ENCODE data around the gene PLD3.
"Not testable (repeated sequence)": the region's sequence is repeated elsewhere in the genome, so short reads cannot be mapped to it uniquely, and the experiment has no call there.

The PLD3 gene

GRCh38 chr19:40392894-40393517, 44.5 kb downstream of the PLD3 start:
- no peak for DNase-seq

DNA sequence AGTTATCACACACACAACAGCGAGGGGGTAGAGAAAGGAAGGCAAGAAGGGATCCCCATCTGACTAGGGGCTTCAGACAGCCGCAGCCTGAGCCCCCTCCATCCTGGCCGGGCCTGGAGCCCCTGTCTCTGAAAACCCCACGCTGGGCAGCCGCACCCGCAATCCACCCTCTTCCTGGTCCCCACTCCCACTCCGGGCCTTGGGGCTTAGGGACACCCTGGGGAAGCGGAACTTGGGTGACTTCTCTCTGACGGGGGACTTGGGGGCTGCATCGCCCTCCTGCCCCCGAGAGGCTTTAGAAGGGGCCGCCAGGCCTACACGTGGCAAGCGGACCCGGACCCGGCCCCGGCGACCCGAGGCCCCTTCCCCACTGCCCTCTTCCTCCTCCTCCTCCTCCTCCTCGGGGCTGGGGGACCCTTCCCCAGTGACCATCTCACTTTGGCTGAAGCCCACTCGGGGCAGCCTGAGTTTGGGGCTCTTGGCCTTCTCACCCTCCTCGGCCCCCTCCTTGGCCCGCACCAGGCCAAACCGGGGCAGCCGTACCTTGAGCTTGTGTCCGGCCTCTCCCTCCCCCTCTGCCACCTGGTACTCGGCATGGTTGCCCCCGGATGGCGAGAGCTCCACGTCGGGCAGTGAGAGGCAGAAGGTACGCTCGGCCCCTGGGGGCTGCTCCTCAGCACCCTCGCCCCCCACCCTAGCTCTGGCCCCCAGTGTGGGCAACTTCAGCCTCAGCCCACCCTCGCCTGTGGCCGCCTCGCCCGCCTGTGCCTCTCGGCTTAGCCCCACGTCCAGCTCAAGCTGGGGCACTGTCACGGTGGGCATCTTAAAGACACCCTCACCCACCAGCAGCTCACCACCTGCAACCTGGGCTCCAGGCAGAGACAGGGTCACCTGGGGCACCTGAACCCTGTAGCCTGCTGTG, 45.7 kb downstream of the PLD3 start:
- DNase-seq = no peak

GRCh38 chr19:40394816-40395210, 46.3 kb downstream of the PLD3 start:
- no peak for DNase-seq

DNA sequence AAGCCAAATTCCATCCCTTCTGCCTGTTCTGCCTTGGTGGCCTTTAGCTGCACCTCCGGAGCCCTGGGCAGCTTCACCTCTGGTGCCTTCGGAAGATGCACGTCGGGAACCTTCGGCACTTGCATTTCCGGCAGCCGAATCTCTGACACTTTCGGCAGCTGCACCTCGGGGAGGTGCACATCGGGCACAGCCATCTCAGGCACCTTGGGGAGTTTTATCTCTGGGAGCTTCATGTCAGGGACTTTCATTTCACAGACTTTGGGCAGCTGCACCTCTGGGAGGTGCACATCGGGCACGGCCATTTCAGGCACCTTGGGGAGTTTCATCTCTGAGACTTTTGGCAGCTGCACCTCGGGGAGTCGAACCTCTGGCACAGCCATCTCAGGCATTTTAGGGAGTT, 47.5 kb downstream of the PLD3 start:
- DNase-seq = no peak

- DNase-seq = no peak
Observed at GRCh38 chr19:40396886-40397567, 48.5 kb downstream of the PLD3 start.

- no peak for DNase-seq
Observed at GRCh38 chr19:40397568-40397906, 49.0 kb downstream of the PLD3 start.

- peak; percentile 7 for DNase-seq
Observed at GRCh38 chr19:40398417-40399131, 50.1 kb downstream of the PLD3 start.

DNA sequence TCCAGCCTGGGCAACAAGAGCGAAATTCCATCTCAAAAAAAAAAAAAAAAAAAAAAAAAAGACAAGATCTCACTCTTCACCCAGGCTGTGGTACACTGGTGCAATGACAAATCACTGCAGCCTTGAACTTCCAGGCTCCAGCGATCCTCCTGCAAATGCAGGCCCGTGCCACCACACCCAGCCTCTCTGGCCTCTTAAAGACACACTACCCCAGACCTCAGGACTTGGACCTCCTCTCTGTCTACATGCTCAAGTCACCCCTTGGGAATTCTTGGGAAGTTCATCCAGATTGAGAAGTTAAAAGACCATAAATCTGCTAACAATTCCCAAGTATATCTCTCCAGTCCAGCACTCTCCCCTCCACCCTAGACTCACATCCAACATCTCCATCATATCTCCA, 52.1 kb downstream of the PLD3 start:
- no peak for DNase-seq

- peak; percentile 30 for DNase-seq
Observed at GRCh38 chr19:40403262-40403984, 54.9 kb downstream of the PLD3 start.

- no peak for DNase-seq
Observed at GRCh38 chr19:40407714-40408597, 59.5 kb downstream of the PLD3 start.

GRCh38 chr19:40408598-40408925, 60.1 kb downstream of the PLD3 start:
- DNase-seq = not testable (repeated sequence)

DNA sequence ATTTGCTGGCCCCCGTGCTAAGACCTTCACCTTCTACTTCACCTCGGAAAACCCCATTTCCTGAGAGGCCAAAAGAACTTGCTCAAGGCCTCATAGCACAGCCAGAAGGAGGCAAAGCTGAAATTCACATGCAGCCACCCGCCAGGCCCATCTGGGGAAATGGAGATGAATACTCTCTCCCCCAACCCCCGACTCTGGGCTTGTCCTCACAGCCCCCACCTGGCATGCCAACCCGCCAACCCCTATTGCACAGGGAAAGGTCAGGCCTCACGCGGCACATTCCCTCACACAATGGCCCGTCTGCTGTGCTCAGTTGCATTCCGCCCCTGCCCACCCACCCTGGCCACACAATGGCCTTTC, 61.5 kb downstream of the PLD3 start:
- no peak for DNase-seq

- DNase-seq = no peak
Observed at GRCh38 chr19:40411125-40411842, 62.8 kb downstream of the PLD3 start.

DNA sequence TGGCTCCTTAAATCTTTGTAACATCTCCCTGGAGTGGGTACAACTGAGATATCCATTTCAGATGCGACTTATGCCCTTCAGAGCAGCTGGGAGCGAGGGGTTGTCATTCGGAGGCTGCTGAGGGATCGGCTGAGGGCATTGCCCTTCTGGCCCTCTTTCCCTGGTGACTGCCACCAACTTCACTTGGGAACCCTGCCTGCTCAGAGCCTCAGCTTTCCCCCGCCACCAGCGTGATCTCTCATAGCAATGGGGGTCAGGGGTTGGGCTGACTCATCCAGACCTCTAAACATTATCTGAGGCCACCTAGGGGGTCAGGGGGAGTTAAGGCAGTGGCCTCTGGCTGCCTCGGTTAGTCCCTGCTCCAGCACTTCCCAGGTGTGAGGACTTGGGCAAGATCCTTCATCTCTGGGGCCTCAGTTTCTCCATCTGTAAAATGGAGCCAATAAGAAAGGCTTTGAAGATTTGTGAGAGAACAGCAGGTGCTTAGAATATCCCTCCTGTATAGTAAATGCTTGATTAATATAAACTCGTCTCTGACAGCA, 63.5 kb downstream of the PLD3 start:
- no peak for DNase-seq

GRCh38 chr19:40412866-40413265, 64.4 kb downstream of the PLD3 start:
- no peak for DNase-seq

- no peak for DNase-seq
Observed at GRCh38 chr19:40413291-40413845, 64.9 kb downstream of the PLD3 start, which contains the start of gene PRX. Gene PRX, minus strand, starts transcription at chr19:40413378. Its CDS starts 5,446 bp downstream, at chr19:40407932.

GRCh38 chr19:40414542-40415535, 66.3 kb downstream of the PLD3 start:
- DNase-seq = no peak

GRCh38 chr19:40415768-40416167, 67.3 kb downstream of the PLD3 start:
- DNase-seq = no peak

Data from NCI-H1105 (cell line).